Mesendoderm (in vitro differentiated cells): ENCODE results near the gene PAX1.

Experiments
- DNase-seq: peaks from one replicate; pipeline ENCODE4 v3.0.0; 2013
- H2AK5ac ChIP-seq: 2 replicates; pipeline ENCODE4 v1.6.1; 2013; ENCODE audit warnings: low read length, inconsistent platforms
- H2BK120ac ChIP-seq: 2 replicates; pipeline ENCODE4 v1.6.1; 2013; ENCODE audit warnings: low read depth, mild to moderate bottlenecking, low read length, moderate library complexity, mixed read lengths
- H2BK15ac ChIP-seq: replicated peaks from 2 replicates; pipeline ENCODE4 v1.6.1; 2013; ENCODE audit warnings: low read depth, mild to moderate bottlenecking, moderate library complexity
- H2BK5ac ChIP-seq: 2 replicates; pipeline ENCODE4 v1.6.1; 2013; ENCODE audit warnings: low read length, inconsistent platforms
- H3K18ac ChIP-seq: 2 replicates; pipeline ENCODE4 v1.6.1; 2013; ENCODE audit warnings: mild to moderate bottlenecking, low read length, mixed read lengths
- H3K23ac ChIP-seq: one replicate; pipeline ENCODE4 v1.6.1; 2013; ENCODE audit warnings: low read length
- H3K27ac ChIP-seq: 2 replicates; pipeline ENCODE4 v1.5.1; 2013; ENCODE audit warnings: low read depth, mild to moderate bottlenecking, inconsistent platforms, low read length, moderate library complexity
- H3K27me3 ChIP-seq: 2 replicates; pipeline ENCODE4 v1.6.1; 2013; ENCODE audit warnings: low read length, control low read depth, mild to moderate bottlenecking, inconsistent platforms; ENCODE audit not compliant: insufficient read depth, poor library complexity
- H3K36me3 ChIP-seq: 2 replicates; pipeline ENCODE4 v1.6.1; 2013; ENCODE audit warnings: low read length, inconsistent platforms; ENCODE audit not compliant: control insufficient read depth, insufficient read depth
- H3K4ac ChIP-seq: one replicate; pipeline ENCODE4 v1.6.1; 2013; ENCODE audit warnings: low read depth, mild to moderate bottlenecking, low read length, moderate library complexity
- H3K4me1 ChIP-seq: 2 replicates; pipeline ENCODE4 v1.6.1; 2013; ENCODE audit warnings: low read depth, low read length, inconsistent platforms; ENCODE audit not compliant: control insufficient read depth
- H3K4me2 ChIP-seq: 2 replicates; pipeline ENCODE4 v1.6.1; 2013; ENCODE audit warnings: low read length
- H3K4me3 ChIP-seq: 2 replicates; pipeline ENCODE4 v1.5.1; 2013; ENCODE audit warnings: mild to moderate bottlenecking, low read length
- H3K56ac ChIP-seq: one replicate; pipeline ENCODE4 v1.6.1; 2013; ENCODE audit warnings: low read length
- H3K79me1 ChIP-seq: 2 replicates; pipeline ENCODE4 v1.6.1; 2013; ENCODE audit warnings: low read length, inconsistent platforms
- H3K79me2 ChIP-seq: 2 replicates; pipeline ENCODE4 v1.6.1; 2013; ENCODE audit warnings: mild to moderate bottlenecking, low read length; ENCODE audit not compliant: control insufficient read depth, insufficient read depth
- H3K9ac ChIP-seq: 2 replicates; pipeline ENCODE4 v1.6.1; 2013; ENCODE audit warnings: low read length, inconsistent platforms
- H4K5ac ChIP-seq: one replicate; pipeline ENCODE4 v1.6.1; 2013; ENCODE audit warnings: low read length
- H4K8ac ChIP-seq: one replicate; pipeline ENCODE4 v1.6.1; 2013; ENCODE audit warnings: low read depth, mild to moderate bottlenecking, control low read depth, low read length, moderate library complexity
- WGBS: extraction: QIAGEN DNeasy Blood & Tissue Kit; methylation state at CpG from one replicate; pipeline ENCODE4 v1.1.7; 2013; ENCODE audit warnings: low lambda C conversion rate, missing lambda C conversion rate; ENCODE audit not compliant: insufficient coverage; ENCODE audit errors: extremely low coverage; 5-methylcytosine and 5-hydroxymethylcytosine counted together

Gene PAX1

GRCh38 chr20:21682521-21682954 is 22.9 kb upstream of the PAX1 start:
- no peak for DNase-seq
- no peak overlapping the region for H3K4ac ChIP-seq
- no peak overlapping the region for H2BK5ac ChIP-seq
- H2BK120ac ChIP-seq: no peak overlapping the region
- H3K23ac ChIP-seq: no peak overlapping the region
- no peaks in the 10 kb centered on the region for H3K4me1 ChIP-seq
- no peaks in the 10 kb centered on the region for H3K36me3 ChIP-seq
- no peak overlapping the region for H4K8ac ChIP-seq
- no peak overlapping the region for H4K5ac ChIP-seq
- no peak overlapping the region for H2BK15ac ChIP-seq
- H3K9ac ChIP-seq: no peak overlapping the region
- H3K27ac ChIP-seq: no peak overlapping the region
- H3K4me3 ChIP-seq: no peak overlapping the region
- no peaks in the 10 kb centered on the region for H3K27me3 ChIP-seq
- H3K79me2 ChIP-seq: no peaks in the 10 kb centered on the region
- no peak overlapping the region for H3K4me2 ChIP-seq
- WGBS: no CpG with 5 or more reads among the region's 8 CpGs
- no peaks in the 10 kb centered on the region for H3K79me1 ChIP-seq
- H3K56ac ChIP-seq: no peak overlapping the region
- no peak overlapping the region for H3K18ac ChIP-seq
- no peak overlapping the region for H2AK5ac ChIP-seq

- H3K23ac ChIP-seq: no peak overlapping the region
- no peak overlapping the region for H3K4ac ChIP-seq
- no peak overlapping the region for H2AK5ac ChIP-seq
- no peak overlapping the region for H2BK5ac ChIP-seq
- no peaks in the 10 kb centered on the region for H3K36me3 ChIP-seq
- no peak overlapping the region for H2BK15ac ChIP-seq
- no peak overlapping the region for H3K56ac ChIP-seq
- H4K5ac ChIP-seq: no peak overlapping the region
- H3K79me2 ChIP-seq: no peaks in the 10 kb centered on the region
- no peak overlapping the region for H3K27ac ChIP-seq
- H3K18ac ChIP-seq: no peak overlapping the region
- no CpG with 5 or more reads among the region's 3 CpGs for WGBS
- H3K4me2 ChIP-seq: no peak overlapping the region
- no peaks in the 10 kb centered on the region for H3K27me3 ChIP-seq
- H3K9ac ChIP-seq: no peak overlapping the region
- H3K4me3 ChIP-seq: no peak overlapping the region
- H3K4me1 ChIP-seq: no peaks in the 10 kb centered on the region
- H2BK120ac ChIP-seq: no peak overlapping the region
- H4K8ac ChIP-seq: no peak overlapping the region
- no peaks in the 10 kb centered on the region for H3K79me1 ChIP-seq
- DNase-seq: peak; percentile 58
Observed at GRCh38 chr20:21684671-21685070, 20.8 kb upstream of the PAX1 start.

GRCh38 chr20:21685981-21686380 is 19.5 kb upstream of the PAX1 start:
- WGBS: no CpG with 5 or more reads among the region's 2 CpGs
- Histone ChIP-seq H2BK120ac (no peak overlapping the region), H3K56ac (no peak overlapping the region), H3K4me3 (no peak overlapping the region), H4K8ac (no peak overlapping the region), H3K23ac (no peak overlapping the region), H3K79me2 (no peaks in the 10 kb centered on the region), H3K18ac (no peak overlapping the region), H3K36me3 (no peaks in the 10 kb centered on the region), H3K27me3 (no peaks in the 10 kb centered on the region), H3K79me1 (no peaks in the 10 kb centered on the region), H4K5ac (no peak overlapping the region), H2BK5ac (no peak overlapping the region), H3K4ac (no peak overlapping the region), H3K27ac (no peak overlapping the region), H3K9ac (no peak overlapping the region), H2AK5ac (no peak overlapping the region), H3K4me1 (no peaks in the 10 kb centered on the region), H2BK15ac (no peak overlapping the region), H3K4me2 (no peak overlapping the region)
- DNase-seq: no peak

- no peak overlapping the region for H2BK5ac ChIP-seq
Observed at GRCh38 chr20:21693322-21693721, 12.1 kb upstream of the PAX1 start.

GRCh38 chr20:21698494-21699215 is 6.8 kb upstream of the PAX1 start:
- no peak overlapping the region for H3K27ac ChIP-seq
- H2AK5ac ChIP-seq: no peak overlapping the region
- H4K5ac ChIP-seq: no peak overlapping the region
- no peaks in the 10 kb centered on the region for H3K36me3 ChIP-seq
- no peaks in the 10 kb centered on the region for H3K79me2 ChIP-seq
- H3K4me2 ChIP-seq: no peak overlapping the region
- no peak overlapping the region for H3K18ac ChIP-seq
- H4K8ac ChIP-seq: no peak overlapping the region
- no peak overlapping the region for H3K9ac ChIP-seq
- H3K23ac ChIP-seq: no peak overlapping the region
- H3K4me1 ChIP-seq: no peaks in the 10 kb centered on the region
- no peak overlapping the region for H2BK5ac ChIP-seq
- H3K79me1 ChIP-seq: no peaks in the 10 kb centered on the region
- DNase-seq: no peak
- H3K4ac ChIP-seq: no peak overlapping the region
- H3K27me3 ChIP-seq: peaks cover 61% of the 10 kb centered on the region
- H3K56ac ChIP-seq: no peak overlapping the region
- no peak overlapping the region for H3K4me3 ChIP-seq
- H2BK120ac ChIP-seq: no peak overlapping the region
- no CpG with 5 or more reads among the region's 9 CpGs for WGBS
- no peak overlapping the region for H2BK15ac ChIP-seq

More at GRCh38 chr20:21693322-21693721, 12.1 kb upstream of the PAX1 start:
- peaks cover 14% of the 10 kb centered on the region for H3K27me3 ChIP-seq
- DNase-seq: peak; percentile 67
- H2BK120ac ChIP-seq: no peak overlapping the region
- H3K79me2 ChIP-seq: no peaks in the 10 kb centered on the region
- H2BK15ac ChIP-seq: no peak overlapping the region
- H3K4me3 ChIP-seq: no peak overlapping the region
- H3K4ac ChIP-seq: no peak overlapping the region
- no peaks in the 10 kb centered on the region for H3K79me1 ChIP-seq
- H3K4me2 ChIP-seq: no peak overlapping the region
- no peak overlapping the region for H3K23ac ChIP-seq
- H3K18ac ChIP-seq: no peak overlapping the region
- H3K27ac ChIP-seq: no peak overlapping the region
- H4K5ac ChIP-seq: no peak overlapping the region
- no peak overlapping the region for H3K56ac ChIP-seq
- no peak overlapping the region for H2AK5ac ChIP-seq
- no peaks in the 10 kb centered on the region for H3K4me1 ChIP-seq
- H3K36me3 ChIP-seq: no peaks in the 10 kb centered on the region
- WGBS: no CpG with 5 or more reads among the region's 8 CpGs
- no peak overlapping the region for H4K8ac ChIP-seq
- no peak overlapping the region for H3K9ac ChIP-seq

- H3K18ac ChIP-seq: no peak overlapping the region
- H2BK120ac ChIP-seq: no peak overlapping the region
- H3K9ac ChIP-seq: no peak overlapping the region
- no CpG with 5 or more reads among the region's 8 CpGs for WGBS
- no peak overlapping the region for H4K8ac ChIP-seq
- H2BK15ac ChIP-seq: no peak overlapping the region
- H3K4me3 ChIP-seq: no peak overlapping the region
- H3K4me1 ChIP-seq: no peaks in the 10 kb centered on the region
- no peak overlapping the region for H3K4ac ChIP-seq
- no peak overlapping the region for H4K5ac ChIP-seq
- no peak overlapping the region for H3K56ac ChIP-seq
- no peak overlapping the region for H2BK5ac ChIP-seq
- no peaks in the 10 kb centered on the region for H3K36me3 ChIP-seq
- no peak overlapping the region for H3K27ac ChIP-seq
- no peak for DNase-seq
- H3K79me1 ChIP-seq: no peaks in the 10 kb centered on the region
- no peaks in the 10 kb centered on the region for H3K79me2 ChIP-seq
- H2AK5ac ChIP-seq: no peak overlapping the region
- no peak overlapping the region for H3K23ac ChIP-seq
- no peak overlapping the region for H3K4me2 ChIP-seq
- H3K27me3 ChIP-seq: peaks cover 66% of the 10 kb centered on the region
Observed at GRCh38 chr20:21699216-21699508, 6.3 kb upstream of the PAX1 start.
